ENCODE data around the gene EVC2.

Gene EVC2

DNA sequence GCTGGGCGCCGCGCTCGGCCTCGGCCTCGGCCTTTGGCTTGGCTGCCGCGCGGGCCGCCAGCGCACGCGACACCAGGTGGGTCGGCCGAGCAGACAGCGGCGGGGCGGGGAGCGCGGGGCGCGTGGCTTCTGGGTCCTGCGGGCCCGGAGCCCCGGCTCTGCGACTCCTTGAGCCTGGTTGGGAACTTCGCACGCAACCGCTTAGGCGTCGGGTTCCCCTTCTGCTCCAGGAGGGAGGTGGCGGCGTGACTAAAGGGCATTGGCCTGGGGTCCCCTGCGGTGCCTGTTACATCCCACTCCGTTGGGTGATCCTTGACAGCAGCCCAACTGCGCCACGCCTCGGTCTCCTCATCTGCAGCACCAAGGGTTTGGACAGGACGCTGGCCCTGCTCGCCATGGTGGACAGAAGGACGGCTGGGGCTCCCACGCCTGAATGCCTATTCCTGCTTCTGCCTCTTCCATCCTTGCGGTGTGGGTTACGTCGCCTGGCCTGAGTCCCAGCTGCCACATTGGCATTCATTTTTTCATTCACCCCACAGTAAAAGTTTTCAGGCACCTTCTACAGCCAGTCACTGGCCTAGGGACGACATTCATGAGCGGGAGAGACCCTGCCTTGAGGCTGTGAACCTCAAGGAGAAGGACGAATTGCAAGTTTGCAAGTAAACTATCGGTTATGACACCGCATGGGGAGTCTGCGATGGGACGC, 3.3 kb upstream of the EVC2 start:
- no peak for DNase-seq

DNA sequence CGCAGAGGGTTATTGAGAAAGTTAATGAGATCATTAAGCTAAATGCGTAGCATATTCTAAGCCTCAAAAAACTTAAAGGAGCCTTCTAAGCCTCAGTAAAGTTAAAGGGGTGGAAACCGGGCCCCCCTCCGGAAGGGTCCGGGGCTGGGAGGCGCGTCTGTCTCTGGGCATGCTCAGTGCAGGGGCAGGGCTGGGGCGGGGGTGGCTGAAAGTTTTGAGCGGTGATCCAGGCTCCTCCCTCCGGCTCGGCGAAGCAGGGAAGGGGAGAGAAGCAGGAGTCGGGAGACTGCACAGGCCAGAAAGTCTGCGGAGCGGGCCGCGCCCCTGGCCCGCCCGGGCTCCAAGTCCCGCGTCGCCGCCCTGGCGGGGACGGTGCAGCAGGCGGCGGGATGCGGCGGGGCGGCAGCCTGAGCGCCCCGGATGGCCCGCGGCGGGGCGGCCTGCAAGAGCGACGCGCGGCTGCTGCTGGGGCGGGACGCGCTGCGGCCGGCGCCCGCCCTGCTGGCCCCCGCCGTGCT, 2.7 kb upstream of the EVC2 start, which contains the start of gene EVC:
TSS of gene EVC (plus strand) at position 241 of the 518 bp plus-strand sequence. CDS start at position 421, 180 bp downstream.
- DNase-seq, result peak in 1 of 2 experiments; percentile 5

DNA sequence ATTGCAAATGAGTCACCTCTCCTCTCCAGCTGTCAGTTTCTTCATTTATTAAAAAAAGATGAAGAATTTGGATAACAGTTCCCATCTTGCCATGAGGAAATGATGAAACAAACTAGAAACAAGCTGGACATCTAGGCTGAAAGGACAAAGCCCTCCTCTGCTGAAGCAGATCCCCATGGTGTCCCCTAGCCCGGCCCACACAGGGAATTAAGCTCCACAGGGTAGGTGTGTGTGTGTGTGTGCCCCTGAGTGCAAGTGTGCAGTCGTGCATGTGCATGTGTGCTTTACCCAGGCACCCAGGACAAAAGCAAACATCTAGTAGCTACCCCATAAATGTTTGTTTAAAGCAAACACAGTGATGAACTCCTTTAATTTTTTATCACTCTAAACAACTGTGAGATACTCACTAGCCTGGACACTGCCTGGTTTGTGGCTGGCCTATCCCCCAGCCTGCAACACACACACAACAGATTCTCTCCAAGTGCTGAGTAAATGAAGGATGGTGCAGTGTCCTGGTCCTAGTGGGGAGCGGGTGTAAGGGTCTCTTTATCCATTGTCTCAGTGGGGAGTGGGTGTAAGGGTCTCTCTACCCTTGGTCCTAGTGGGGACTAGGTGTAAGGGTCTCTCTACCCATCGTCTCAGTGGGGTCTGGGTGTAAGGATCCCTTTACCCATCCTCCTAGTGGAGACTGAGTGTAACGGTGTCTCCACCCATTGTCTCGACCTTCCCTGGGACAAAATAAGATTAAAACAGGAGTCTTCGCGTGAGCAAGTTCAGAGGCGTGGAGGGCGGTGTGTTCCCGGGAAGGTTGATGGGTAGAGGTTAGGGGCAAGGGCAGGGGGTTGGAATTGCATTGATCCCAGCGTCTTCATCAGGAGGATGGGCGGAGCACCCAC, 2.0 kb upstream of the EVC2 start:
- no peak for DNase-seq

DNA sequence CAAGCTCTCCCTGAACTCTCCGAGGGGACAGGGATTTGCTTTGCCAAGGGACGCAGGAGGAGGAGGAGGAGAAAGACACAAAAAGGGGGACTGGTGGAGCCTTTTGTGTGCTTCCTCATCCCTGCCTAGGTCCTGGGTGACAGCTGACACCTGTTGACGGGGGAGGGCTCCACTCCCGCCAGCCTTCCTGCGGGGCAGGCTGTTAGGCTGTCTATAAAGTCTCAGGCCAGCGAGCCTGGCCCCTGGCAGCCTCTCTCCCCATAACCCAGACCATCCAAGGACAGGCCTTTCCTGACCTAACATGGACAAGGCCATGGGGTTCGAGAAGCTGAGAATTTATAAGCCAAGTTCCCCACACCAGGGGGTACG, 832 bp upstream of the EVC2 start:
- DNase-seq, result no peak

DNA sequence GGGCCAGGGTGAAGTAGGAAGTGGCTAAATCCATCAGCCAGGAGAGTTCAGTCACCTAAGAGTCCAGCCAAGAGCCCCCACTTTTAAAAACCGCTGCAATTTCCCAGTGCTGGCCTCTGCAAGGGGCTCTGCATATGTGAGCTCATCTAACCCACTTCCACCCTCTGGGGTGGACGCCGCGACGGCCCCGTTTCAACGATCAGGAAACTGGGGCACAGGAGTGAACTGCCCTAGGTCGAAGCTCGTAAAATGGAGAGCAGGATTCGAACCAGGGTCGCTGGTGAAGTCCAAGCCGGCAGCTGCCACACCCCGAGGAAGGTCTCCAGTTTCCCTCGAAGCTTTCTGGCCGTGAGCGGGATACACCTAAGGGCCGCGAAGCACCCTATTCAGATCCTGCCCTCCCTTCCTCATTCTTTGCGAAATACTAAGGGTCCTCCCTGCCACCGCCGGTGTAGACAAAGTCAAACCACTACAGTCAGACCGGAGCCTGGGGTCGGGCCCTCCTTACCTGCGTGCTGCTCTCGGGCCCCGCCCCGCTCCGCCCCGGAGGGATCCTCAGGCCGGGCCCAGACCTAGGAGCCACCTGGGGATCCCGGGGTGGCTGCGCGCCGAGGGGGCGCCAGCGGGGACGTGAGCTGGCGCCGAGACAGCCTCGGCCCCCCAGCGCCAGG, 446 bp downstream of the EVC2 start:
- no peak for DNase-seq

DNA sequence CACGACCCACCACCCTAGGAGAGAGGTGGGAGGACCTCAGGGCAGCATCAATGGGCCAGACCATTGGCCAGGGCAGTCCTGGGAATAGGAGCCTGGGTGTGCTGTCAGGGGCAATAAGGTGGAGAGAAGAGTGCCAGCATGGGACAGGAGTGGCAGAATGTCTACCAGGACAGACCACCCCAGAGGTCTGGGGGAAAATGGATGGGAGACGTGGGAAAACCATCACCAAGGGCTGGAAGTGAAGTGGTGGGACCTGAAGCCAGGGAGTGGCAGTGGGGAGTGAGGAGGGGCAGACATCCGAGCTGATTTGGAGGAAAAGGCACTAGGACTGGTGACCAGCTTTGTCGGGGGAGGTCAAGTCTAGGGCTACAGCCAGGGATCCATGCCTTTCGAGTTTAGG, 993 bp downstream of the EVC2 start:
- DNase-seq, result no peak

DNA sequence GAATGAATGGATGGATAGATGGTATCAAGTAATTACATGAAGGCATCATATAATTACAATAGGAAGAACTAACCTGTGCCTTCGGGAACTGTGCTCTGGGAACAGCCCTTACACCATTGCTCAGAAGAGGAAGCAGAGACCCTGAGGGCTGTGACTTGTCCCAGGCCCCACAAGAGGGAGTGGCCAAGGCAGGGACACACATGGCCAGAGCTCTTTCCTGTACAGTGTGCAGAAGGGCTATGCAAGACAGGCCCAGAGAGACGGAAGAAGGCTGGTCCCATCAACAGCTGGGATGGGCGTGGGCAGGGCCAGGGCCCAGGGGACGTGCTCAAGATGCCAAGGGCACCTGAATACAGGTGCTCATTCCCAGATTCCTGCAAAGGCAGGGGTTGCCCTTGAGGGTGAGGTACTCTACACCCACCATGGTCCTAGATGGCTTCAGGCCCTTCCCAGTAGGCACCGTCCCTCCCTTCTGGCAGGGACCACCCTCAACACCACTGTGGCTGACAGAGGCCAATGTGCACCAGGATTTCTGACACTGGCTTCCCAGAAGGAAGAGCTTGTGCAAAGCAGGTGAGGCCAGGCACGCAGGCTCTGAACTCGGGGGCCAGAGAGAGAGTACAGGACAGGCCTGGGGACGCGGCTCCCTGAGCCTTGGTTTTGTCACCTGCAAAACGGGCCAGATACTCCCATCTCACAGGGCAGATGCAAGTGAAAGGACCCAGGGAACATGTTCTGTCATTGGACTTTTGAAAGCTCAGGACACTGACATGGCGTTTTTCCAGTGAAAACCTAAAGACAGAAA, 1.7 kb downstream of the EVC2 start:
- DNase-seq, result no peak

DNA sequence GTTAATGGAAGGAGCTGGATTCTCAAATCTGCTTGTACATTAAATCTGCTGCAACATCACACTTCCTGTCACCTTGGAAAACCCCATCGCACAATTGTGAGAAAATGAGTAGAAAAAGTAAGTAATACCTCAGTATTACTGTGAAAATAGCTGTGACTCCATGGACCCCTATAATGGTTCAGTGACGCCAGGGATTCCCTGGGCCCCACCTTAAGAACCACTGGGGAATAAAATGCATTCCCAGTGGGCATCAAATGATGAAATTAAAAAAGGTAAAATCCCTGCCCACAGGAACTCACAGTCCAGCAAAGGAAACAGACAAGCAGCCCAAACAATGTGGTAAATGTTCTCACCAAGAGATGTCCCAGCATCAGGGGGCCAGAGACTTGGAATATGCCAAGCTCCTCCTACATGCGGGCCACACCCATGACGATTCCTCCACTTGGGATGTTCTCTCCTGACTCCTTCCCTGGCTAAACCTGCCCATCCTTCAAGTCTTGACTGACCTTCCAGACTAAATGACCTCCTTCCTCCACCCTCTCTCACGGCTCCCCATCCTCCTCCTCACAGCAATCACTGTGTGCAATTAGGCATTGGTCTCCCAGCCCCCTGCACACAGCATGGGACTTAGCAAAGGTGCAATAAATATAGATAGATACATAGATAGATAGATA, 2.6 kb downstream of the EVC2 start:
- no peak for DNase-seq

DNA sequence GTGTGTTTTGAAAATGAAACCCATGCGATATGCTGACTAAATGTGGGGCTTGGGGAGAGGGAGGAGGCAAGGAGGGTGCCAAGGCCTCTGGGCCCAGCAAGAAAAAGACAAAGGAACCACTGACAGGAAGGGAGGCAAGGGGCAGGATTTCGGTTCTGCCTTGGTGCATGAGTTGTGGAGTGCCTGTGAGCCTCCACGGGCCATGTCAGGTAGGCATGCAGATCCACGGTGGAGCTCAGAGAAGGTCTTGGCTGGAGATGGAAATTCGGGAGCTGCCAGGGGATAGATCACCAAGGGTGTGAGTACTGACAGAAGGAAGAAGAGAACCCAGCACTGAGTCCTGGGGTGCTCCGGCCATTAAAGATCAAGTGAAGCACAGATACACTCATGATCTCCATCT, 4.1 kb downstream of the EVC2 start:
- no peak for DNase-seq

DNA sequence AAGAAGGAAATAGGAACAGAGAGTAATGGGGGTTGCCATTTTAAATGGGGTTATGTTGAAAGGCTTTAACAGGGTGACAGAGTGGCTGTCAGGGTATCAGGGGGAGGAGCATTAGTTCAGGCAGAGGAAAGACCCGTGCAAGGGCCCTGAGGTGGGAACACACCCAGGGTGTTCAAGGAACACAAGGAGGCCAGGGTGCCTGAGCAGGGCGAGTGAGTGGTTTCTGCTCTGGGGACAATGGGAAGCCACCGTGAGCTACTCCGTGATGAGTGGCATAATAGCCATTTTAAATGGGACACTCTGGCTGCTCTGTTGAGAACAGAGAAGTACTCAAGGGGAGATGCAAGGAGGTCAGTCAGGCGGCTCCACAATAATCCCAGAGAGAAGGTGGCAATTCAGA, 4.5 kb downstream of the EVC2 start:
- no peak for DNase-seq

DNA sequence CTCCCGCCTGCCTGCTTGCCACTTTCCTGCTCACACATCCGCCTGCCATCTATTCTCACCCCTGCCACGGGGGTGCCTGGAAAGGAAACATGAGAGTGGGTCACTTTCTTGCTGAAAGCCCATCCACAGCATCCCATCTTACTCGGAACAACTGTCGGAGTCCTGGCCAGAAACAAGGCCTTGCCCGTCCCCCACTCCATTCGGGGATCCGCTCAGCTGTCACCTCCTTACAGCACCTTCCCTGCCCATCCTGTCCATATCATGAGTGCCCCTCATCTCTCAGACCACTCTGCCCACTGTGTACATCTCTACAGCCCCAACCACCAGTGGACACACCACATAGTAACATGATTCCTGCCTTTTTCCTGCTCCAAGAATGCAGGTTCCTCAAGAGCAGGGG, 6.4 kb downstream of the EVC2 start:
- DNase-seq, result no peak

DNA sequence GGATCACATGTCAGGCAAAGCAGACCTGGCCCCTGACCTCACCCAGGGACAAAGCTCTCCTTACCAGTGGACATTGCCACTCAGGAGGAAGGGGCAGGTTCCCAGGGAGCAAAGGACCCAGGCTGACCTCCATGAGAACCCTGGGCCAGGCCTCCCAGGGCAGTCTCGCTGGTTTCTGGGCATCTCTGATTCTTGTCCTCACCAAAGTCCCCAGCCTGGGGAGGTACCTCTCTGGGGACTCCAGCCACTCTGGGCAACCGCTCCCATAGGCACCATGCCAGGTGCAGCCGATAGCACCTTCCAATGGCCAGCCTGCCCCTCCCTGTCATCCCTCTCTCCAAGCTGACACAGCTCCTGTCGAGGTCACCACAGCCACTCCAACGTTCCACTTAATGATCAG, 7.9 kb downstream of the EVC2 start:
- no peak for DNase-seq

DNA sequence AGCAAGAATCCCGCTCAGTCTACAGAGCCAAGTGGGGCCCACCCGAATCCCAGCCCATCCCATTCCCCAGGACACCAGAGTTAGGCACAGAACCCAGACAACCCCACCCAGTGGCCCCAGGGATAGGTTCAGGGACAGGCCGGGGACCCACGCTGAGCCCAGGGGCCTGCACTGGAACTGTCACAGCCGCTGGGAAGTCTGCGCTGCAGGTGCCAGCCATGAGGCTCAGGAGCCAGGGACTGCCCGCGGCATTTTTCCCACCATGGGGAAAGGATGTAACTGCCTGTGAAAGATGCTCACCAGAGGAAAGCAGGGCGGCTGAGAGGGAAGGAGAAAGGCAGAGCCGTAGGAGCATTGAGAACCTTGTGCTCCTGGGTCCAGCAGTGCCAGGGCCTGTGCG, 12.0 kb downstream of the EVC2 start:
- no peak for DNase-seq

DNA sequence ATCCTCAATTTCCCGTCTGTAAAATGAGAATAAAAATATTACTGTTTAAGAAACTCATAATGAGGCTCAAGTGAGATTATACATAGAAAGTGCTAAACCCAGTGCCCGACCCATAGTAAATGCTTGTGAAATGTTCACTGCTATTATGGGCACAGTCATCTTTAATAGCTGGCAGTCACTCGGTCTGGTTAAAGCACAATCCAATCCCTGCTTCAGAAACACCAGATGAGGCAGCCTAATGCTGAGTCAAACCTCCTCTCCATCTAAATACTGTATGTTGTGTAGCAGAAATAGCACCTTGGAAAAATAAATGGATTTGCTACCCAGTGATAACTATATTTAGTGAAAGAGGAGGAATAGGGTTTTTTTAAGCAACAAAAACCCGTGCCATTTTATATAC, 14.5 kb downstream of the EVC2 start:
- DNase-seq, result no peak

DNA sequence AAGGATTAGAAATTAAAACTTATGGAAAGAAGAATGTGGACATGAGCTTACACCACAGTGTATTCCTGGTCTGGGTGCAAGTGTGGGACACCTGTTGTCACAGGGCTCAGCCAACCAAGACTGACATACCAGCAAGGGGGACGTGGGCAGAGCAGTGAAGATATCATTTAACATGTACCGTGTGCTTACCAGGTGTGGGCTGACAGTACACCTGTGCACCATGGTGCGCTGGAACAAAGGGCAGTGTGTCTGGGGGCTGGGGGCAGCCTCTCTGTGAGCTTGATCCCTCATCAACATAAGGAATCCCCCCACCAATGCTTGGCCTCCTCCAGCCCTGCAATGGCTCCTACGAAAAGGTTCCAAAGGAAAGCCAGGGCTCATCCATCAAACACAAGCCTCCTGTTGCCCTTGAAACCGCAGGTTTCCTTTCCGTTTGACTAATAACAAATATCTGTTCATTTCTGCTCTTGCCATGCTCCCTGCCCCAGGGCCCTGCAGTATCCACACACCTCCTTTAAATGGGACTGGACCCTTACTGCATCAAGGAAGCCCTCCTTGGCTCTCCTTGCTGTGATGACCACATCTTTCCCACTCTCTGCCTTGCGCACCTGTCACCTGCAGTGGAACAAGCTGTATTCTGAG, 16.7 kb downstream of the EVC2 start:
- no peak for DNase-seq

DNA sequence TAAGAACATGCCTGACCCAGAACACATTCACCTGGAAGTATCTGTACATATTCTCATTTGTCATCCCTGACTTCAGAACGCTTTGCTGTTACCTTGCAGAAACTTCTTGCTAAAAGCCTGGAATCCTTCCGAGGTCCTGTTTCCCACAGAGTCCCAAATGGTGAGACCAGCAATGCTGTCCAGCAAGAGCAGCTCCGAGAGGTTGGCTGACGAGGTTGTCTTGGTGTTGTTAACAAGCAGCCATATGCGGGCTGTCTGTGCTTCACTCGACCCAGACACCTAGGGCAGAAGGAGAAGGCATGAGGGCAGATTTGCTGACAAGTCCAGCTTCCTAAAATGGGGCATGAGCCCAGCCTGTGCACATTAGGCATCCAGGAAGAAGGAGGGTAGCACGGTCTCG, 19.3 kb downstream of the EVC2 start:
- DNase-seq, result no peak

DNA sequence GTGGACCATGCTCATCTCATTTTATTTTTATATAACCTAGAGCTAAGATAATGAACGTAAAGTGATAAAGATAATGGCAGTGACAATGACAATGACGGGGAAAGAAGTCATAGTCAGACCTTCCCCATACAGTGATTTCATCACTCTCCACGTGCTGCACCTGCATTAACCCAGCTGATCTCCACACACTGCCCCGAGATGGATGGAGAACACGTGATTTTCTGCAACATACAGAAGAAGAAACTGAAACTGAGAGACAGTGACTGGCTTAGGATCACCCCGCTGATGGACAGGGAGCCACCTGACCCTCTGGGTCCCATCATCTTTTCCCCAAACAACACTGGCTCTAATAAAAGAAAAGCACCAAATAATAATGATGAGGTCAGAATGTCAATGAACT, 22.0 kb downstream of the EVC2 start:
- DNase-seq, result no peak

DNA sequence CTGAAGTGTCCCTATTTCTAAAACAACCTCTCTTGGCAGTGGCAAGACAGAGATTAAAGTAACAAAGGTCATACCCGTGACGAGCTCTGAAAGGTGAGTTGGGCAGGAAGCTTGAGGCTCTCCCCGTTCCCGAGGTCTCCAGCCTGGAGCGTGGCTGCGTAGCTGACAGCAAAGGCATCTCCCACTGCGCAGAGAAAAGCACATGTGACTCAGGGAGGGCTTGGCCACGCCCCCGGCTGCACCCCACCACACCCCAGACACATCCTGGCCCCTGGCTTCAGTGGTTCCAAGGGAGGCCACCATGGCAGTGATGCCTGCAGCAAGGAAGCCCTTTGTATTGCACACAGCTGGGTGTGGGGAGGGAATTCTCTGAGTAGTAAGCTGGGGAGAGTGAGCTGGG, 23.1 kb downstream of the EVC2 start:
- DNase-seq, result no peak

DNA sequence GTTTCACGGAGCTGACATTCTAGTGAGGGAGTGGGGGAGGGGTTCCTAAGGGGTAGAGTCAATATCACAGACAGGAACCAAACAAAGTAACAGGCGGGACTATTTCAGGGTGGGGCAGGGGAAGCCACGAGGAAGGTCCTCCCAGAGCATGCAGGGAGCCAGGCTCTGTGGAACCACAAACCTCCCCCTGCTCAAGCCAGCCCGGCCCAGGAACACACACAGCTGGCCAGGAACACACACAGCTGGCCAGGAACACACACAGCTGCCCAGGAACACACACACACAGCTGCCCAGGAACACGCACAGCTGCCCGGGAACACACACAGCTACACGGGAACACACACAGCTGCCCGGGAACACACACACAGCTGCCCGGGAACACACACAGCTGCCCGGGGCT, 24.8 kb downstream of the EVC2 start:
- no peak for DNase-seq

DNA sequence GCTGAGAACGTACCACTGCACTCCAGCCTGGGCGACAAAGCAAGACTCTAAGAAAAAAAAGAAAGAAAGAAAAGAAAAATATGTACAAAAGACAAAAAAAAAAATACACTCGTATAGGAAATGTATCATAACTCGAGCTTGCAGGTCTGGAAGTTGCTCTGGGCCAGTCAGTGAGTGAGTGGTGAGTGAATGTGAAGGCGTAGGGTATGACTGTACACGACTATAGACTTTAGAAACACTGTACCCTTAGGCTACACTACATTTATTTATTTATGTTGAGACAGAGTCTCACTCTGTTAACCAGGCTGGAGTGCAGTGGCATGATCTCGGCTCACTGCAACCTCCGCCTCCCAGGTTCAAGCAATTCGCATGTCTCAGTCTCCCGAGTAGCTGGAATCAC, 29.4 kb downstream of the EVC2 start:
- no peak for DNase-seq

DNA sequence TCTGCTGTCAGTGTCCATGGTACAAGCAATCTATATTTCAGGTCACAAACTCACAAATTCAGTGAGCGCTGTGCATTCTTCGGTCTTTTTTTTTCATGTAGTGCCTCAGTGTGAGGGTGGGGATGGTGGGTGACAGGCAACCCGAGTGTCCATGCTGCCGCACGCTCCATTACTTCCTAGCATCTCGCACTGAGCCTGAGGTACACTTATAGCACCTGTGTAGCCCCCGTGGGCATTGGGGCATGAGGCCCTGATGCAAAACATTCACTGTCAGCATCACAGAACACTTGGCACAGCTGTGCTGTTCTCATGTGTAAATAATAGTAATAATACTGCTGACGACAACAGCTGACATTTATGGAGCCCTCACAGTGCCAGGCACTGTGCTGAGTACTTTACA, 31.6 kb downstream of the EVC2 start:
- no peak for DNase-seq

DNA sequence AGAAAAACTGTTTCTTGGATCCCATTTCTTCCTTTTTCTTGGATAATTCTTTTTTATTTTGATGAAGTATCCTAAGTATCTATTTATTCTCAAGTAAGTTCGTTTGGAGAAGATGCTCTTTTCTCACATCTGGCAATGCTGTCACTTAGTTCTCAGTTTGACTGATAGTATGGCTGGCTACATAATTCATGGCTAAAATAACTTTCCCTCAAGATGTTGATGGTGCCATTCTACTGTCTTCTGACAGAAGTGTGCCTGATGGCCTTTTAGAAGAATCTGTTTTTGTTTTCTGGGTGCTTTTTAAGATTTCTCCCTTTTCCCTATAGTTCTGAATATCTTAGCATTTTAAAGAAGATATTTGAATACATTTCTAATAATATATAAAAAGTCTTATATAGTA, 41.6 kb downstream of the EVC2 start:
- no peak for DNase-seq

Data from activated CD4-positive, alpha-beta T cell treated with anti-CD3 and anti-CD28 coated beads, Interleukin-2, amount 50 U/mL, for 4 hours (primary cell).